Transverse colon (tissue), 3 donors: ENCODE results near the gene CASKIN2.

Experiments
- CTCF ChIP-seq, 5 experiments: fragments of 200-600 bp in 3 of 5; fragments of 450-650 bp in 2 of 5; sonication (generic) in 3 of 5; IDR thresholded peaks; 1 replicate in 2 of 5; 2 replicates in 3 of 5; pipeline ENCODE4 v1.5.1; 2016 to 2017; ENCODE audit warnings: antibody characterized with exemption in 5 of 5, inconsistent platforms in 3 of 5, mild to moderate bottlenecking in 2 of 5, moderate library complexity in 1 of 5
- POLR2A ChIP-seq: fragments of 450-650 bp; IDR thresholded peaks from one replicate; pipeline ENCODE4 v1.6.1; 2016; ENCODE audit warnings: antibody characterized with exemption, mild to moderate bottlenecking, moderate library complexity

DNA sequence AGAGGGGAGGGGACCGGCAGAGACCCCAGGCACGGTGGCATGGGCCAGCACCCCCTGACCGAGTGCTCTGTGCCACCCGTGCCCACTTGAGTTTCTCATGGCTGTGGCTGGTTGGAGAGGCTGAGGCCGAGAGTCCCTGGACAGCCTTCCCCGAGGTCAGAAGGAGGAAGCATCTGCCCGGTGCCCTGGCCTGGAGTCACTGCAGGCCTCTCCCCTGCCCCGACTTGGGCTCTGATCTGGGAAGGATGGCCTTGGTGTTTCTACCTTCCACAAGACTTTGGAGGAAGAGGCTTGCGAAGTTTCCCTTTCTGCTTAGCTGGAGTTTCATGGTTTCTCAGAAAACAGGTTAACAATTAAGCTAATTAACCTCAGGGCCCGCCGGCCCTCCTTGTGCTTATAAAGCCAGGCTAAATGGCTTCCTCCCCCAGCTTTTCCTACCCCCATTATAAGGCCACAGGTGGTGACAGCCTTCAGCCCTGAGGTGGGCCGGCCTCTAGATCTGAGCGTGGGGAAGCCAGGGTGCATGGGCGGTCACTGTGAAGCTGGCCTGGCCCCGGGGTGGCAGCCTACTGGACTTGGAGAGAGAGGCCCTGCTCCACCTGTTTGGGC is 27.5 kb upstream of the CASKIN2 start:
- TF ChIP-seq CTCF (IDR thresholded peaks at IDR 0.05) = no peak
- TF ChIP-seq POLR2A = no peak
